CD4-positive, alpha-beta memory T cell (primary cell): Measurements from ENCODE around the gene TCP1. TPM values are rescaled to one million over a fixed set of nuclear protein-coding genes. Genes with fewer than 3 reads are reported as not detected.
A peak's percentile ranks its signal among the peaks of the same experiment; 100 is the strongest.

Experiments
- CTCF ChIA-PET: fragments of 350-600 bp; sonication (Branson Sonifier 250); formaldehyde crosslinking; loops from one replicate; lab custom pipeline; 2021; ENCODE audit warnings: inconsistent platforms; ENCODE audit not compliant: partially characterized antibody; lab: Charles Lee
- POLR2A ChIA-PET: fragments of 350-600 bp; sonication (Branson Sonifier 250); formaldehyde crosslinking; loops from one replicate; lab custom pipeline; 2021; ENCODE audit not compliant: partially characterized antibody; lab: Charles Lee
- DNase-seq, 5 donors: peaks; one replicate each; pipeline versions ENCODE4 v3.0.0 to v3.0.0-alpha.2; 2020 to 2022; ENCODE audit warnings: mixed read lengths in 1 of 5
- H3K27ac ChIP-seq: one replicate; pipeline ENCODE4 v1.7.0; 2013; ENCODE audit warnings: low read depth, low read length
- H3K27me3 ChIP-seq: 2 replicates; pipeline ENCODE4 v1.7.0; 2013; ENCODE audit warnings: mild to moderate bottlenecking, low read length, moderate library complexity; ENCODE audit not compliant: insufficient read depth
- H3K36me3 ChIP-seq: 2 replicates; pipeline ENCODE4 v1.7.0; 2013; ENCODE audit warnings: mild to moderate bottlenecking, low read length, moderate library complexity; ENCODE audit not compliant: insufficient read depth
- H3K4me1 ChIP-seq: 2 replicates; pipeline ENCODE4 v1.7.0; 2013; ENCODE audit warnings: mild to moderate bottlenecking, low read length, moderate library complexity; ENCODE audit not compliant: insufficient read depth
- H3K4me3 ChIP-seq, 2 donors: one replicate each; pipeline ENCODE4 v1.7.0; 2013; ENCODE audit warnings: low read length in 2 of 2, mild to moderate bottlenecking in 1 of 2
- H3K9me3 ChIP-seq, 2 donors: one replicate each; pipeline ENCODE4 v1.7.0; 2013; ENCODE audit warnings: low read length in 2 of 2, control low read depth in 1 of 2; ENCODE audit not compliant: control insufficient read depth in 1 of 2
- H3K27ac Mint-ChIP-seq, 7 donors: one replicate each; pipeline ENCODE4 v1.8.0; 2020 to 2021; ENCODE audit warnings: mixed read lengths in 7 of 7, mild to moderate bottlenecking in 6 of 7, inconsistent platforms in 3 of 7, moderate library complexity in 3 of 7
- H3K27me3 Mint-ChIP-seq, 2 donors: one replicate each; pipeline ENCODE4 v1.8.0; 2020 to 2021; ENCODE audit warnings: mixed read lengths in 2 of 2
- H3K36me3 Mint-ChIP-seq, 2 donors: one replicate each; pipeline ENCODE4 v1.8.0; 2020 to 2021; ENCODE audit warnings: mixed read lengths in 2 of 2, inconsistent platforms in 1 of 2, mild to moderate bottlenecking in 1 of 2
- H3K4me1 Mint-ChIP-seq, 4 donors: one replicate each; pipeline ENCODE4 v1.8.0; 2020 to 2021; ENCODE audit warnings: mixed read lengths in 4 of 4, mild to moderate bottlenecking in 1 of 4
- H3K4me3 Mint-ChIP-seq, 8 donors: one replicate each; pipeline ENCODE4 v1.8.0; 2020 to 2021; ENCODE audit warnings: mixed read lengths in 8 of 8, mild to moderate bottlenecking in 7 of 8, moderate library complexity in 6 of 8, inconsistent platforms in 3 of 8
- H3K9me3 Mint-ChIP-seq, 8 donors: one replicate each; pipeline ENCODE4 v1.8.0; 2020 to 2021; ENCODE audit warnings: mixed read lengths in 8 of 8, mild to moderate bottlenecking in 5 of 8, inconsistent platforms in 3 of 8, moderate library complexity in 1 of 8
- intact Hi-C: fragments of 100-400 bp; cut with micrococcal nuclease; formaldehyde crosslinking; loops from one replicate; pipeline ENCODE4 v1.15.1; 2023
- polyA plus RNA-seq, 2 donors: library from polyadenylated mRNA; unstranded; fragments of 300-500 nt; fragmentation: Illumina TruSeq; gene quantifications; one replicate each; pipeline ENCODE4 v1.2.3, GENCODE V29; 2021
- total RNA-seq, 2 experiments: library from RNA; stranded (reverse); gene quantifications; one replicate each; pipeline ENCODE4 v1.2.3, GENCODE V29; 2021

TCP1 gene
- total and polyA plus RNA-seq, 4 experiments from 2014 or later: 84.3 to 162 (median 133) TPM

DNA sequence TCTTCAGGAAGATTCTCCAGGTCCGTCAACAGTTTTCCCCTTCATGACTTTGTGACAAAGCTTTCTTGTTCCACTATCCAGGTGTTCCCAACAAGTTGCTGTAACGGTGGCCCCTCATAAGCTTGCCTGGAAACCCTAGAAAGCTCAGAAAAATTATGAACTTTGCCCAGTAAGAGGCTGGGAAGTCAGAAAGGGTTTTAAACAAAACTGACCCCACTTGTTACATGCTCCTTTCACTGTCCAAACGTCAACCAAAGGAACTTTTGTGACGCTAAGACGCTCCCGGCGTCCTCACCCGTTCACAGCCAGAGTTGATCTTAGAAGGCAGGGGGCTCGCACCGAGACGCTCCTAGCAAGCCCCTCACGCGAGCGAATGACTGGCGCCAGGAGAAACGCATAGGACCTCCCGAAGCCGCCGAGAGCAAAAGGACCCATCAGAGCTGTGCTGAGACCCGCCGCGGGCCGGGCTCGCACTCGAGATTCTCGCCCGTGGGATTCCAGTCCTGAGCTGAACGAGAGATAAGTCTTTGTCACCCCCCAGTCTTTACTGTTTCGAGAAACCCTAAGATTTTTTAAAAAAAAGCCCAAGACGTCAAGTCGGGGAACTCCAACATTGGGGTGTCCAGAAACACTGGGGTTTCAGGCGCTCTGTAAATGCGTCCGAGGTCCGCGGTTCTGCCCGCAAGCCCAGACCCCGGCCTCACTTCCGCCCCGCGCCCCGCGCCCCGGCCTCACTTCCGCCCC, 28.1 kb downstream of the TCP1 start:
- peak overlapping the region; percentile 94 to 99 (median 96) for H3K4me3 Mint-ChIP-seq
- ChIA-PET CTCF (interaction anchor here (1.1 to 2.7 kb wide), 6 partner anchors 29 to 695 kb away, joined by 3 to 10 read pairs (median 4); partner anchors contain the start of genes MRPL18 and TCP1), POLR2A (interaction anchor here (0.5 to 7.5 kb wide), 16 partner anchors 8 to 208 kb away, joined by 3 to 116 read pairs (median 6); partner anchors contain the start of genes MRPL18, SOD2, TCP1 and WTAP)
- Histone ChIP-seq H3K27me3 (no peaks in the 10 kb centered on the region), H3K27ac (peak overlapping the region; percentile 94), H3K4me1 (peaks cover 16% of the 10 kb centered on the region), H3K36me3 (peaks cover 14% of the 10 kb centered on the region), H3K9me3 (no peaks in the 10 kb centered on the region), H3K4me3 (peak overlapping the region; percentile 87 to 99)
- peaks cover 7 to 41% of the 10 kb centered on the region in 2 donors for H3K36me3 Mint-ChIP-seq
- peaks cover 23 to 33% (median 28%) of the 10 kb centered on the region in 4 donors for H3K4me1 Mint-ChIP-seq
- peak overlapping the region; percentile 93 to 98 (median 98) for H3K27ac Mint-ChIP-seq
- no peaks in the 10 kb centered on the region for H3K9me3 Mint-ChIP-seq
- DNase-seq: no peak
- intact Hi-C loops: no loop called here
- H3K27me3 Mint-ChIP-seq: no peaks in the 10 kb centered on the region

DNA sequence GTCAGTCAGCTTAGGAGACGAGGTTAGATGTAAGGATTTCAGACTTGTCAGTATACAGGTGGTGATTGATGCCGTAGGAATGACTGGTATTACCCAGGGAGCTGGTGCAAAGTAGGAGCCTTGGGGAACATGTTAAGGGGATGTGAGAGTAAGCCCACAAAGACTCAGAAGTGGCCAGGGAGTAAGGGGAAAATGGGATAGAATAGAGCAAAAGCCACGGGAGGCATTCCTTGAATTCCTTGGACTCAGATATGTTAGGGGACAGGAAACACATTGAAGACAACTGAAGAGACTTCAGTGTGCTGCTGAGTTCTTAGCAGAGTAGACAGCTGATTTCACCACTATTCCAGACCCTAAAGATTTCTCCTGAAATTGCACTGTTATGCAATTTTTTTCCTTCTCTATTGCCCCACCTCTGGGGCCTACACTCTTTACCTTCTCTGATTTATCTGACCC, 28.8 kb downstream of the TCP1 start:
- Mint-ChIP-seq H3K27me3 (no peaks in the 10 kb centered on the region), H3K9me3 (no peaks in the 10 kb centered on the region), H3K4me3 (peak overlapping the region; percentile 94 to 99 (median 96)), H3K36me3 (peaks cover 11 to 44% of the 10 kb centered on the region in 2 donors), H3K27ac (peak overlapping the region; percentile 93 to 98 (median 98)), H3K4me1 (peaks cover 22 to 33% (median 26%) of the 10 kb centered on the region in 4 donors)
- Histone ChIP-seq H3K4me1 (peaks cover 16% of the 10 kb centered on the region), H3K4me3 (peak overlapping the region in 1 of 2 donors; percentile 99), H3K27me3 (no peaks in the 10 kb centered on the region), H3K27ac (peak overlapping the region; percentile 94), H3K36me3 (peaks cover 20% of the 10 kb centered on the region), H3K9me3 (no peaks in the 10 kb centered on the region)
- intact Hi-C loops: no loop called here
- DNase-seq: no peak
- POLR2A ChIA-PET: interaction anchor here (0.5 to 7.5 kb wide), 5 partner anchors 26 to 72 kb away, joined by 3 to 116 read pairs (median 45); partner anchors contain the start of genes MRPL18, SOD2, TCP1 and WTAP
- CTCF ChIA-PET: interaction anchor here (1.2 to 2.7 kb wide), 5 partner anchors 29 to 695 kb away, joined by 3 to 10 read pairs (median 3); partner anchors contain the start of genes MRPL18 and TCP1

DNA sequence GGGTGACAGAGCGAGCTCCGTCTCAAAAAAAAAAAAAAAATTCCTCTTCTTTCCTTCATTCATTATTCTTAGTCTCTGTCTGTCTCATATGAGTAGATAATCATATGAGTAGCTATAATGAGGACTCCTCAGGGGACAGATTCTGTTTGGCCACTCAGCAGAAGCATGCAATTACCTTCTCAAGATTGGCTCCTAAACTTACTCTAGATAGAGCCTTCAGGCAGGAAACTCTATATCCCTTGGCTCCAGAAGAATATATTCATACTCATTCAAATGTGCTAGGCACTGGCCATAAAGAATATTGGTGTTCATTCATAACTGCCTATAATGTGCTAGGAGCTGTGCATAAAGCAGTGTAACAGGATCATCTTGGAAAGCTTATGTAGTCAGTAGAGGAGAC, 29.8 kb downstream of the TCP1 start:
- Mint-ChIP-seq H3K27me3 (no peaks in the 10 kb centered on the region), H3K9me3 (no peaks in the 10 kb centered on the region), H3K36me3 (peaks cover 15 to 50% of the 10 kb centered on the region in 2 donors), H3K27ac (peak overlapping the region; percentile 19 to 97 (median 69)), H3K4me3 (peak overlapping the region in 7 of 8 donors; percentile 18 to 64 (median 41)), H3K4me1 (peaks cover 22 to 33% (median 26%) of the 10 kb centered on the region in 4 donors)
- H3K36me3 ChIP-seq: peaks cover 26% of the 10 kb centered on the region
- H3K27ac ChIP-seq: no peak overlapping the region
- no peak for DNase-seq
- no peaks in the 10 kb centered on the region for H3K9me3 ChIP-seq
- CTCF ChIA-PET: interaction anchor here (0.5 to 2.7 kb wide), 3 partner anchors 27 to 921 kb away, joined by 4 to 10 read pairs (median 4); no protein-coding TSS in a partner anchor
- no peaks in the 10 kb centered on the region for H3K27me3 ChIP-seq
- intact Hi-C loops: no loop called here
- no peak overlapping the region for H3K4me3 ChIP-seq
- POLR2A ChIA-PET: interaction anchor here (0.7 to 7.5 kb wide), 4 partner anchors 12 to 66 kb away, joined by 3 to 116 read pairs (median 80); partner anchors contain the start of genes MRPL18, SOD2, TCP1 and WTAP
- peaks cover 16% of the 10 kb centered on the region for H3K4me1 ChIP-seq

DNA sequence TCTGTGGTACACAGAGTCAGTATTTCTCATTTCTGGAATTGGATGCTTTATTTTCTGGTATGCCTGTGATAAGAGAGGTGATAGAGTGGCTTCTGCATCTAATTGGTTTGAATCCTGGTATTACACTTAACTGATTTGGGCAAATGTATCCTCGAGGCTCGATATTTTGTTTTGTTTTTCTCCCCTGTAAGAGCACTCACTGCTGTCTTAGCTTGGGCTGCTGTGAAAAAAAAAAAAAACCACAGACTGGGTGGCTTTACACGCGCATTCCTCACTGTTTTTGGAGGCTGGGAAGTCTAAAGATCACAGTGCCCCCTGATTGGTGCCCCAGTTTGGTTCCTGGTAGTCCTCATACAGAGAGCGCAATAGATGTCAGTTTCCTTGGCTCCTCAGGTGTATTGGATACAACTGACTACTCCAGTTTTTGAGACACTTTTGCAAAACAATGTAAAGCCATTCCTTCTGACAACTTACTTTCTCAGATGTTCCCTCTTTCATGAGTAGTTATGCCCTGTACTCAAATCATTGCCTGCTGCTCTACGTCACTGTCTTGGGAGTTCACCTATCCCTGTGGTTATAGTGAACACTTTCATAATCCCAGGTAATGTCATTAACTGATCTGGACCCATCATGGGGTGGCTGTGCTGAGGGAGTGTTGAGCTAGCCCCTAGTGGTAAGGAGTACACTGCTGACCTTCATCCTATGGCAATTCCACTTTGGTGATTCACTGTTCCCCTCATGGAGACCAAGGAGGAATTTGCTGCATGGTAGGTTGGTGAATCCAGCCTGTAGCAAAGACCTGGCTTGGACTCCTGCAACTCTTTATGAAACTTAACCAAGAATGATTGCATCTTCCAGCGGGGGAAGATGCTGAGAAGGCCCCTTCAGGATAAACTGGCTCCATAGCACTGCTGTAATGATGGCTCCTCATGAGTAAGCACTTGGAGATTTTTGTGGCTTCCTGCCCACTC, 31.1 kb downstream of the TCP1 start:
- no peaks in the 10 kb centered on the region for H3K27me3 Mint-ChIP-seq
- ChIA-PET POLR2A (interaction anchor here (7.4 to 7.5 kb wide), 2 partner anchors 29 to 31 kb away, joined by 114 to 116 read pairs; partner anchors contain the start of genes MRPL18, TCP1 and WTAP), CTCF (no interaction called here)
- H3K27ac ChIP-seq: no peak overlapping the region
- H3K9me3 ChIP-seq: no peaks in the 10 kb centered on the region
- H3K36me3 ChIP-seq: peaks cover 36% of the 10 kb centered on the region
- DNase-seq: no peak
- peaks cover 16% of the 10 kb centered on the region for H3K4me1 ChIP-seq
- H3K4me3 ChIP-seq: no peak overlapping the region
- peaks cover 18 to 58% of the 10 kb centered on the region in 2 donors for H3K36me3 Mint-ChIP-seq
- peaks cover 21 to 33% (median 25%) of the 10 kb centered on the region in 4 donors for H3K4me1 Mint-ChIP-seq
- H3K4me3 Mint-ChIP-seq: no peak overlapping the region
- peak overlapping the region; percentile 23 to 90 (median 52) for H3K27ac Mint-ChIP-seq
- no peaks in the 10 kb centered on the region for H3K27me3 ChIP-seq
- intact Hi-C loops: no loop called here
- no peaks in the 10 kb centered on the region for H3K9me3 Mint-ChIP-seq

DNA sequence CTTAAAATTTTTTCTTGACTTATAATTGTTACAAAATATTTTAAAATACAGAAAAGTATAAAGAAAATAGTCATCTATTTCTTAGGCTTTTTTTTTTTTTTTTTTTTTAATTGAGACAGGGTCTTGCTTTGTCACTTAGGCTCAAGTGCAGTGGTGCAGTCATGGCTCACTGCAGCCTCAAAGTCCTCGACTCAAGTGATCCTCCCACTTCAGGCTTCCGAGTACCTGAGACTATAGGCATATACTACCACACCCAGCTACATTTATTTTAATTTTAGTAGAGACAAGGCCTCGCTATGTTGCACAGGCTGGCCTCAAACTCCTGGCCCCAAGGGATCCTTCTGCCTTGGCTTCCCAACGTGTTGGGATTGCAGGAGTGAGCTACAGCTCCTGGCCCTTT, 32.9 kb downstream of the TCP1 start:
- Histone ChIP-seq H3K27me3 (no peaks in the 10 kb centered on the region), H3K27ac (no peak overlapping the region), H3K4me1 (peaks cover 7% of the 10 kb centered on the region), H3K36me3 (peaks cover 52% of the 10 kb centered on the region), H3K9me3 (no peaks in the 10 kb centered on the region), H3K4me3 (no peak overlapping the region)
- intact Hi-C loops: no loop called here
- Mint-ChIP-seq H3K36me3 (peaks cover 23 to 60% of the 10 kb centered on the region in 2 donors), H3K4me3 (no peak overlapping the region), H3K4me1 (peaks cover 17 to 19% (median 18%) of the 10 kb centered on the region in 4 donors), H3K27me3 (no peaks in the 10 kb centered on the region), H3K9me3 (no peaks in the 10 kb centered on the region), H3K27ac (no peak overlapping the region)
- ChIA-PET POLR2A (interaction anchor here (0.7 to 1.4 kb wide), 3 partner anchors 13 to 34 kb away, joined by 3 to 4 read pairs (median 3); partner anchors contain the start of genes MRPL18 and TCP1), CTCF (no interaction called here)
- no peak for DNase-seq

DNA sequence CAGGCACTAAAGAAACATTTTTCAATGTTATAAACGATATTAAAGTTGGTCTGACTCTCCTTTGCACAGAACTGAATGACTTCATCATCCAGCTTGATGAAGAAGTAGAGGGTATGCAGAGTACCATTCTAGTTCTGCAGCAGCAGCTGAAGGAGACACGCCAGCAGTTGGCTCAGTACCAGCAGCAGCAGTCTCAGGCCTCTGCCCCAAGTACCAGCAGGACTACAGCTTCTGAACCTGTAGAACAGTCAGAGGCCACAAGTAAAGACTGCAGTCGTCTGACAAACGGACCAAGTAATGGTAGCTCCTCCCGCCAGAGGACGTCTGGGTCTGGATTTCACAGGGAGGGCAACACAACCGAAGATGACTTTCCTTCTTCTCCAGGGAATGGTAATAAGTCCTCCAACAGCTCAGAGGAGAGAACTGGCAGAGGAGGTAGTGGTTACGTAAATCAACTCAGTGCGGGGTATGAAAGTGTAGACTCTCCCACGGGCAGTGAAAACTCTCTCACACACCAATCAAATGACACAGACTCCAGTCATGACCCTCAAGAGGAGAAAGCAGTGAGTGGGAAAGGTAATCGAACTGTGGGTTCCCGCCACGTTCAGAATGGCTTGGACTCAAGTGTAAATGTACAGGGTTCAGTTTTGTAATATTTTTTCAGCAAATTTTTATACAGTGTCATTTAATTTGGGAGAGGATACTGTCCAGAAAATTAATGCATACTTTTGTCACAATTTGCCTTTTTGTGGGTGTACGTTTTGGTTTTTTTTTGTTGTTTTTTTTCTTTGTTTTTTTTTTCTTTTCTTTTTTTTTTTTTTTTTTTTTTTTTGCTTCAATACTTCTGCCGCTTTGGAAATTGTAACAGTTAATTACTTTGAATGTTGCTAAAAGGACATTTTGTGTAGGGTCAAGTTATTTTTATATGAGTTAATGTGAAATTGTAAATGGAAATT, 34.2 kb downstream of the TCP1 start:
- Histone ChIP-seq H3K9me3 (no peaks in the 10 kb centered on the region), H3K27me3 (no peaks in the 10 kb centered on the region), H3K4me3 (no peak overlapping the region), H3K27ac (no peak overlapping the region), H3K36me3 (peaks cover 57% of the 10 kb centered on the region), H3K4me1 (no peaks in the 10 kb centered on the region)
- Mint-ChIP-seq H3K4me3 (no peak overlapping the region), H3K27ac (peak overlapping the region in 5 of 7 donors; percentile 8 to 71 (median 15)), H3K36me3 (peaks cover 26 to 62% of the 10 kb centered on the region in 2 donors), H3K4me1 (peaks cover 5 to 10% (median 7%) of the 10 kb centered on the region in 4 donors), H3K9me3 (no peaks in the 10 kb centered on the region), H3K27me3 (no peaks in the 10 kb centered on the region)
- DNase-seq: no peak
- CTCF ChIA-PET: no interaction called here
- intact Hi-C loops: no loop called here
- POLR2A ChIA-PET: interaction anchor here (0.9 to 2.3 kb wide), 2 partner anchors 29 to 36 kb away, joined by 3 to 6 read pairs; partner anchors contain the start of gene WTAP
